ENCODE results near the gene RER1. TPM values are rescaled to one million over a fixed set of nuclear protein-coding genes. Genes with fewer than 3 reads are reported as not detected.

The RER1 gene
- total RNA-seq, 2 donors from 2014 or later, result 114 TPM

DNA sequence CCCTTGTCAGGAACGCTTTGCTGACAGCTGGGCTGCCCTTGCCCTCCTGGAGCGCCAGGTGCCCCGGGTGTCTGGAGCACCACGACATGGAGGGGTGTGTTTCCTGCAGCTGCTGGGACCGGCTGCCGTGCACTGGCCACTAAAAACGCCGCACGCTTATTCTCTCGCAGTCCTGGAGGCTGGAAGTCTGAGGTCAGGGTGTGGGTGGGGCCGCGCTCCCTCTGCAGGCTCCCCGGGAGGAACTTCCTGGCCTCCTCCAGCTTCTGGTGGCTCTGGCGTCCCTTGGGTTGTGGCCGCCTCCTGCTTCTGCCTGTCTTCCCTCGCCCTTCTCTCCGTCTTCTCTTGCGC lies 56.4 kb downstream of the RER1 start:
- no peak overlapping the region for H3K4me3 Mint-ChIP-seq
- no peak overlapping the region for H3K9ac ChIP-seq (ENCODE audit: extremely low read depth, low read length, poor library complexity, severe bottlenecking)

DNA sequence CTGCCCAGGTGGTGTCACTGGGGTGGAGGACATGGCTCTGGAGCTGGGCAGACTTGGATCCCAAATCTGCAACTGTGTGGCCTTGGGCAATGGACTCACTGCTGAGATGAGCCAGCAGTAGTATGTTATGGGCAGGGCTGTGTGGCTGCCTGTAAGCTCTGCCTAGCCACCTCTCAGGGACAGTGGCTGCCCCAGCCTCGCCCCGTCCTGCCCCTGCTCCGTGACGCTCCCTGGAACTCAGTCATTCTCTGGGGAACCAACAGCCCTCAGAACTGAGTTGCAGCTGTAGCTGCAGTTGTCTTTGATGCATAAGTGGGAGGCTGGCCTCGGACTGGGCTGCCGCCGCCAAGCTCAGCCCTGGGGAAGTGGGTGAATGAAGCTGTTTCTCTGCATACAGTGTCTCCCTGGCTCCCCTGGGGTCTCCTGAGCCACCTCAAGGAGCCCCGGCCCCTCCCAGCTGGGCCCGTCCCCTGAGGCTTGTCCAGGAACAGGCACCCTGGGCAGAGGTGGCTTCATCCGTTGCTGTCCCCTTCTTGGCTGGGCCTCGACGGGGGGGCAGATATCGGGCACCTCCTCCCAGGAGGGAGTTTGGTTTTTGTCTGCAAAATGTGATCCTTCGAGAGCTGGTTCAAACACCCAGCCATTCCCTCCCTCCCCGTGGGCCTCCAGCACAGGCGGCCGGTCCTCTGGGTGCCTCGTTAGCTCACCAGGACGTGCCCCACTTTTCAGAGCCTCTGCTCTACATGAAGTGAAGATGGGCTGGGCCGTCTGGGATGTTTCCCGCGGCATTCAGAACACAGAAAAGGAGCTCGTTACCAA lies 58.2 kb downstream of the RER1 start:
- Histone ChIP-seq H3K27ac (ENCODE audit: low read depth, low read length) (no peak overlapping the region), H3K9ac (ENCODE audit: extremely low read depth, low read length, poor library complexity, severe bottlenecking) (no peak overlapping the region), H3K36me3 (ENCODE audit: control insufficient read depth, insufficient read depth, low read length) (no peaks in the 10 kb centered on the region), H3K27me3 (ENCODE audit: control insufficient read depth, insufficient read depth, low read length, poor library complexity, severe bottlenecking) (peaks cover 9% of the 10 kb centered on the region), H3K4me1 (ENCODE audit: control insufficient read depth, insufficient read depth, low read length) (no peaks in the 10 kb centered on the region), H3K9me3 (ENCODE audit: control insufficient read depth, low read length) (no peaks in the 10 kb centered on the region), H3K4me3 (ENCODE audit: low read length) (no peak overlapping the region)
- Mint-ChIP-seq H3K4me3 (no peak overlapping the region), H3K27ac (no peak overlapping the region), H3K4me1 (no peaks in the 10 kb centered on the region), H3K27me3 (ENCODE audit: insufficient read depth) (peaks cover 6% of the 10 kb centered on the region), H3K36me3 (ENCODE audit: low read depth) (no peaks in the 10 kb centered on the region), H3K9me3 (no peaks in the 10 kb centered on the region)
- 91 to 98% methylated on average over 12 to 23 of the region's 23 CpGs for WGBS, 2 experiments (ENCODE audit: insufficient coverage in 1 of 2, insufficient read length in 1 of 2)
- TF ChIP-seq, protein P1, sequence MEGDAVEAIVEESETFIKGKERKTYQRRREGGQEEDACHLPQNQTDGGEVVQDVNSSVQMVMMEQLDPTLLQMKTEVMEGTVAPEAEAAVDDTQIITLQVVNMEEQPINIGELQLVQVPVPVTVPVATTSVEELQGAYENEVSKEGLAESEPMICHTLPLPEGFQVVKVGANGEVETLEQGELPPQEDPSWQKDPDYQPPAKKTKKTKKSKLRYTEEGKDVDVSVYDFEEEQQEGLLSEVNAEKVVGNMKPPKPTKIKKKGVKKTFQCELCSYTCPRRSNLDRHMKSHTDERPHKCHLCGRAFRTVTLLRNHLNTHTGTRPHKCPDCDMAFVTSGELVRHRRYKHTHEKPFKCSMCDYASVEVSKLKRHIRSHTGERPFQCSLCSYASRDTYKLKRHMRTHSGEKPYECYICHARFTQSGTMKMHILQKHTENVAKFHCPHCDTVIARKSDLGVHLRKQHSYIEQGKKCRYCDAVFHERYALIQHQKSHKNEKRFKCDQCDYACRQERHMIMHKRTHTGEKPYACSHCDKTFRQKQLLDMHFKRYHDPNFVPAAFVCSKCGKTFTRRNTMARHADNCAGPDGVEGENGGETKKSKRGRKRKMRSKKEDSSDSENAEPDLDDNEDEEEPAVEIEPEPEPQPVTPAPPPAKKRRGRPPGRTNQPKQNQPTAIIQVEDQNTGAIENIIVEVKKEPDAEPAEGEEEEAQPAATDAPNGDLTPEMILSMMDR (conservative IDR thresholded peaks at IDR 0.05), result no peak
- no peak for DNase-seq

More for the DNA sequence above, 56.4 kb downstream of the RER1 start:
- H3K4me3 ChIP-seq (ENCODE audit: low read length), result no peak overlapping the region
- Mint-ChIP-seq H3K9me3 (no peaks in the 10 kb centered on the region), H3K27ac (no peak overlapping the region), H3K36me3 (ENCODE audit: low read depth) (no peaks in the 10 kb centered on the region), H3K27me3 (ENCODE audit: insufficient read depth) (peaks cover 20% of the 10 kb centered on the region), H3K4me1 (no peaks in the 10 kb centered on the region)
- H3K27ac ChIP-seq (ENCODE audit: low read depth, low read length), result no peak overlapping the region
- H3K27me3 ChIP-seq (ENCODE audit: control insufficient read depth, insufficient read depth, low read length, poor library complexity, severe bottlenecking), result peaks cover 24% of the 10 kb centered on the region
- TF ChIP-seq, protein P1 (conservative IDR thresholded peaks at IDR 0.05), result no peak
- DNase-seq, result no peak
- no peaks in the 10 kb centered on the region for H3K4me1 ChIP-seq (ENCODE audit: control insufficient read depth, insufficient read depth, low read length)
- H3K9me3 ChIP-seq (ENCODE audit: control insufficient read depth, low read length), result no peaks in the 10 kb centered on the region
- WGBS, 2 experiments (ENCODE audit: insufficient coverage in 1 of 2, insufficient read length in 1 of 2), result 72 to 85% methylated on average over 17 to 18 of the region's 18 CpGs
- no peaks in the 10 kb centered on the region for H3K36me3 ChIP-seq (ENCODE audit: control insufficient read depth, insufficient read depth, low read length)

DNA sequence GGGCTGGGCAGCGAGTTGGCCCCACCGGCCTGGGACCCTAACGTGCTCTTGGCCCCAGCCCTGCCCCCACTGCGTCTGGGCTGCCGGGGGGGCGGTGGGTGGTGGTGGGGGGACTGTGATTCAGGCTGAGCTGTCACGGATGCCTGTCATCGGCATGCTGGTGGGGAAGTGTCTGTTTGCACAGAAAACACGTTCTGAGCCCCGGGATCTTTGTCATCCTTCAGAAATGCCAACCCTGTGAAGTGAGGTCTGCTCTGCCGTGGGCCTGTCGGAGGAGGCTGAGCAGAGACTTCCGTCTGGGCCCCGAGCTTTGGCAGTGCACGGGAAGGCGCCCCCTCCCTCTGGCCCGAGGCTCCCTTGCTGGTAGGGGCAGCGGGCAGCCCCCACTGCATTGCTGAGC lies 60.1 kb downstream of the RER1 start:
- Mint-ChIP-seq H3K4me3 (no peak overlapping the region), H3K4me1 (no peaks in the 10 kb centered on the region), H3K27ac (no peak overlapping the region), H3K36me3 (ENCODE audit: low read depth) (no peaks in the 10 kb centered on the region), H3K9me3 (no peaks in the 10 kb centered on the region), H3K27me3 (ENCODE audit: insufficient read depth) (no peaks in the 10 kb centered on the region)
- 71 to 85% methylated on average over 5 to 18 of the region's 18 CpGs for WGBS, 2 experiments (ENCODE audit: insufficient coverage in 1 of 2, insufficient read length in 1 of 2)
- H3K9me3 ChIP-seq (ENCODE audit: control insufficient read depth, low read length), result no peaks in the 10 kb centered on the region
- no peak overlapping the region for H3K4me3 ChIP-seq (ENCODE audit: low read length)
- TF ChIP-seq, protein P1 (conservative IDR thresholded peaks at IDR 0.05), result no peak
- no peak for DNase-seq
- no peaks in the 10 kb centered on the region for H3K27me3 ChIP-seq (ENCODE audit: control insufficient read depth, insufficient read depth, low read length, poor library complexity, severe bottlenecking)
- no peaks in the 10 kb centered on the region for H3K4me1 ChIP-seq (ENCODE audit: control insufficient read depth, insufficient read depth, low read length)
- no peaks in the 10 kb centered on the region for H3K36me3 ChIP-seq (ENCODE audit: control insufficient read depth, insufficient read depth, low read length)
- no peak overlapping the region for H3K27ac ChIP-seq (ENCODE audit: low read depth, low read length)
- H3K9ac ChIP-seq (ENCODE audit: extremely low read depth, low read length, poor library complexity, severe bottlenecking), result no peak overlapping the region
